Chondrocyte (in vitro differentiated cells): ENCODE data around the gene SPO11. TPM values are rescaled to one million over a fixed set of nuclear protein-coding genes. Genes with fewer than 3 reads are reported as not detected.
A peak's percentile ranks its signal among the peaks of the same experiment; 100 is the strongest.

ENCODE experiments used
- DNase-seq: peaks from one replicate; pipeline ENCODE4 v3.0.0; 2021; ENCODE audit warnings: mixed read lengths, low spot score
- H3K27ac Mint-ChIP-seq: one replicate; pipeline ENCODE4 v1.8.0; 2021; ENCODE audit warnings: mild to moderate bottlenecking, moderate library complexity, mixed read lengths; ENCODE audit not compliant: unreplicated experiment
- H3K27me3 Mint-ChIP-seq: 2 replicates; pipeline ENCODE4 v1.8.0; 2021; ENCODE audit warnings: low read depth, mixed read lengths
- H3K36me3 Mint-ChIP-seq: 2 replicates; pipeline ENCODE4 v1.8.0; 2021; ENCODE audit warnings: low read depth, mixed read lengths
- H3K4me1 Mint-ChIP-seq: 2 replicates; pipeline ENCODE4 v1.8.0; 2021; ENCODE audit warnings: low read depth, mild to moderate bottlenecking, mixed read lengths
- H3K4me3 Mint-ChIP-seq: one replicate; pipeline ENCODE4 v1.8.0; 2021; ENCODE audit warnings: mild to moderate bottlenecking, moderate library complexity, mixed read lengths; ENCODE audit not compliant: unreplicated experiment
- H3K9me3 Mint-ChIP-seq: 2 replicates; pipeline ENCODE4 v1.8.0; 2021; ENCODE audit warnings: low read depth, mixed read lengths
- total RNA-seq: library from RNA; stranded (reverse); gene quantifications from 3 replicates; pipeline ENCODE4 v1.2.1, GENCODE V29; 2021
- TF ChIP-seq, protein P1 (sequence below): fragments of 200-600 bp; sonication (generic); IDR thresholded peaks from 2 replicates; pipeline ENCODE4 v1.5.0; 2021; ENCODE audit warnings: antibody characterized with exemption, mild to moderate bottlenecking, moderate library complexity

Gene SPO11
- total RNA-seq, 1 donor from 2014 or later = not detected

DNA sequence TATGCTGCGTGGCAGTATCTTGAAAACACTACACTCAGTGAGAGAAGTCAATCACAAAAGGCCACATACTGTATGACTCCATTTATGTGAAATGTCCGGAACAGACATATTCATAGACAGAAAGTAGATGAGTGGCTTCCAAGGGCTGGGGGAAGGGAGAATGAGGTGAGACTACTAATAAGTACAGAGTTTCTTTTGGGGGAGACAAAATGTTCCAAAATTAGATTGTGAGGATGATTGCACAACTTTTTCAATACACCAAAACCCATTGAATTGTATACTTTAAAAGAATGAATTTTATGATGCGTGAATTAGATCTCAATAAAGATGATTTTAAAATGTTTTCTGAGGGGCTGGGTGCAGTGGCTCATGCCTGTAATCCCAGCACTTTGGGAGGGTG is 9.2 kb upstream of the SPO11 start:
- Mint-ChIP-seq H3K4me1 (peaks cover 8% of the 10 kb centered on the region), H3K27me3 (peaks cover 57% of the 10 kb centered on the region), H3K27ac (no peak overlapping the region), H3K4me3 (no peak overlapping the region), H3K9me3 (no peaks in the 10 kb centered on the region), H3K36me3 (no peaks in the 10 kb centered on the region)
- TF ChIP-seq, protein P1, sequence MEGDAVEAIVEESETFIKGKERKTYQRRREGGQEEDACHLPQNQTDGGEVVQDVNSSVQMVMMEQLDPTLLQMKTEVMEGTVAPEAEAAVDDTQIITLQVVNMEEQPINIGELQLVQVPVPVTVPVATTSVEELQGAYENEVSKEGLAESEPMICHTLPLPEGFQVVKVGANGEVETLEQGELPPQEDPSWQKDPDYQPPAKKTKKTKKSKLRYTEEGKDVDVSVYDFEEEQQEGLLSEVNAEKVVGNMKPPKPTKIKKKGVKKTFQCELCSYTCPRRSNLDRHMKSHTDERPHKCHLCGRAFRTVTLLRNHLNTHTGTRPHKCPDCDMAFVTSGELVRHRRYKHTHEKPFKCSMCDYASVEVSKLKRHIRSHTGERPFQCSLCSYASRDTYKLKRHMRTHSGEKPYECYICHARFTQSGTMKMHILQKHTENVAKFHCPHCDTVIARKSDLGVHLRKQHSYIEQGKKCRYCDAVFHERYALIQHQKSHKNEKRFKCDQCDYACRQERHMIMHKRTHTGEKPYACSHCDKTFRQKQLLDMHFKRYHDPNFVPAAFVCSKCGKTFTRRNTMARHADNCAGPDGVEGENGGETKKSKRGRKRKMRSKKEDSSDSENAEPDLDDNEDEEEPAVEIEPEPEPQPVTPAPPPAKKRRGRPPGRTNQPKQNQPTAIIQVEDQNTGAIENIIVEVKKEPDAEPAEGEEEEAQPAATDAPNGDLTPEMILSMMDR = no peak
- no peak for DNase-seq

DNA sequence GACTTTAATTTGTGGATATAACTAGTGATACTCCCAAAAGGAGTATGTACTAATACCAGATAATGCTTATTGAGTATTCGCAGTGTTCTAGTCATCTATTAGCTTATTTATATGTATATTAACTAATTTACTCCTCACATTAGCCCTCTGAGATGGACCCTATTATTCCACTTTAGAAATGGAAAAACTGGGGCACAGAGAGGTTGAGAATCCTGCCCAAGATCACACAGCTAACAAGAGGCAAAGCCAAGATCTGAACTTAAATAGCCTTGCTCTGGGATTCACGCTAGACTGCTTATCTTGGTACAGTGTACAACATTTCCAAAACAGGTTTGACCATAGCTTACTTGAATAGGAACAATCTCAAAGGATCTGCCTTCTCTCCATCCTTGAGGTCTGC is 8.5 kb upstream of the SPO11 start:
- no peak overlapping the region for H3K4me3 Mint-ChIP-seq
- H3K4me1 Mint-ChIP-seq = peaks cover 8% of the 10 kb centered on the region
- no peak for DNase-seq
- H3K9me3 Mint-ChIP-seq = no peaks in the 10 kb centered on the region
- H3K27ac Mint-ChIP-seq = no peak overlapping the region
- no peaks in the 10 kb centered on the region for H3K36me3 Mint-ChIP-seq
- peaks cover 53% of the 10 kb centered on the region for H3K27me3 Mint-ChIP-seq
- TF ChIP-seq, protein P1 = no peak

GRCh38 chr20:57322476-57322875 is 7.1 kb upstream of the SPO11 start:
- H3K9me3 Mint-ChIP-seq = no peaks in the 10 kb centered on the region
- TF ChIP-seq, protein P1 = no peak
- H3K27me3 Mint-ChIP-seq = peaks cover 65% of the 10 kb centered on the region

GRCh38 chr20:57323034-57323433 is 6.6 kb upstream of the SPO11 start:
- DNase-seq = no peak

More at GRCh38 chr20:57322476-57322875, 7.1 kb upstream of the SPO11 start:
- H3K27ac Mint-ChIP-seq = no peak overlapping the region
- H3K4me1 Mint-ChIP-seq = peaks cover 8% of the 10 kb centered on the region
- H3K4me3 Mint-ChIP-seq = no peak overlapping the region
- DNase-seq = no peak
- H3K36me3 Mint-ChIP-seq = peaks cover 1% of the 10 kb centered on the region

GRCh38 chr20:57325632-57326356 is 3.8 kb upstream of the SPO11 start:
- Mint-ChIP-seq H3K4me3 (no peak overlapping the region), H3K27me3 (peaks cover 54% of the 10 kb centered on the region), H3K4me1 (peaks cover 8% of the 10 kb centered on the region), H3K27ac (no peak overlapping the region), H3K36me3 (peaks cover 1% of the 10 kb centered on the region), H3K9me3 (no peaks in the 10 kb centered on the region)
- no peak for DNase-seq
- TF ChIP-seq, protein P1 = no peak

More at GRCh38 chr20:57323034-57323433, 6.6 kb upstream of the SPO11 start:
- Mint-ChIP-seq H3K9me3 (no peaks in the 10 kb centered on the region), H3K27me3 (peaks cover 63% of the 10 kb centered on the region), H3K4me1 (peaks cover 8% of the 10 kb centered on the region), H3K4me3 (no peak overlapping the region), H3K27ac (peak overlapping the region; percentile 6), H3K36me3 (peaks cover 1% of the 10 kb centered on the region)
- TF ChIP-seq, protein P1 = no peak
